SKM-1 treated with dmso at 0.1 percent for 144 hours (cell line): Measurements from ENCODE around the gene STAG1.
"Not testable (repeated sequence)": the region's sequence is repeated elsewhere in the genome, so short reads cannot be mapped to it uniquely, and the experiment has no call there.

Experiments used
- DNase-seq: peaks from one replicate; lab custom pipeline; 2025; ENCODE audit not compliant: unreplicated experiment; lab: John Stamatoyannopoulos, UW

Gene STAG1

GRCh38 chr3:136516095-136516494 lies 236.1 kb downstream of the STAG1 start:
- DNase-seq, result no peak

GRCh38 chr3:136514533-136514932 lies 237.6 kb downstream of the STAG1 start:
- DNase-seq, result not testable (repeated sequence)

GRCh38 chr3:136513367-136513766 lies 238.8 kb downstream of the STAG1 start:
- DNase-seq, result no peak

- DNase-seq, result no peak
Measured at GRCh38 chr3:136512381-136512780, 239.8 kb downstream of the STAG1 start.

- no peak for DNase-seq
Measured at GRCh38 chr3:136505676-136506075, 246.5 kb downstream of the STAG1 start.

- DNase-seq, result no peak
Measured at GRCh38 chr3:136503056-136503455, 249.1 kb downstream of the STAG1 start.

- DNase-seq, result no peak
Measured at GRCh38 chr3:136498919-136499447, 253.2 kb downstream of the STAG1 start.

- no peak for DNase-seq
Measured at GRCh38 chr3:136495213-136495612, 257.0 kb downstream of the STAG1 start.

GRCh38 chr3:136490646-136491405 lies 261.4 kb downstream of the STAG1 start:
- DNase-seq, result no peak

- DNase-seq, result no peak
Measured at GRCh38 chr3:136485777-136486176, 266.4 kb downstream of the STAG1 start.

GRCh38 chr3:136476280-136476679 lies 275.9 kb downstream of the STAG1 start:
- no peak for DNase-seq

- not testable (repeated sequence) for DNase-seq
Measured at GRCh38 chr3:136474876-136475275, 277.3 kb downstream of the STAG1 start.

GRCh38 chr3:136473716-136474326 lies 278.4 kb downstream of the STAG1 start:
- no peak for DNase-seq

- DNase-seq, result no peak
Measured at GRCh38 chr3:136465296-136465695, 286.9 kb downstream of the STAG1 start.

GRCh38 chr3:136464502-136464901 lies 287.7 kb downstream of the STAG1 start:
- no peak for DNase-seq

GRCh38 chr3:136463170-136463569 lies 289.0 kb downstream of the STAG1 start:
- DNase-seq, result no peak

GRCh38 chr3:136457793-136458192 lies 294.4 kb downstream of the STAG1 start:
- no peak for DNase-seq

- no peak for DNase-seq
Measured at GRCh38 chr3:136456196-136456595, 296.0 kb downstream of the STAG1 start.

- no peak for DNase-seq
Measured at GRCh38 chr3:136444581-136444980, 307.6 kb downstream of the STAG1 start.

GRCh38 chr3:136437043-136437442 lies 315.1 kb downstream of the STAG1 start:
- DNase-seq, result no peak

GRCh38 chr3:136434429-136434828 lies 317.7 kb downstream of the STAG1 start:
- DNase-seq, result no peak

GRCh38 chr3:136432685-136433084 lies 319.5 kb downstream of the STAG1 start:
- DNase-seq, result no peak
